ENCODE measurements around the gene GCGR. TPM values are rescaled to one million over a fixed set of nuclear protein-coding genes. Genes with fewer than 3 reads are reported as not detected.

The GCGR gene
- total RNA-seq, 4 donors from 2014 or later = 0.38 TPM; not detected in 3

DNA sequence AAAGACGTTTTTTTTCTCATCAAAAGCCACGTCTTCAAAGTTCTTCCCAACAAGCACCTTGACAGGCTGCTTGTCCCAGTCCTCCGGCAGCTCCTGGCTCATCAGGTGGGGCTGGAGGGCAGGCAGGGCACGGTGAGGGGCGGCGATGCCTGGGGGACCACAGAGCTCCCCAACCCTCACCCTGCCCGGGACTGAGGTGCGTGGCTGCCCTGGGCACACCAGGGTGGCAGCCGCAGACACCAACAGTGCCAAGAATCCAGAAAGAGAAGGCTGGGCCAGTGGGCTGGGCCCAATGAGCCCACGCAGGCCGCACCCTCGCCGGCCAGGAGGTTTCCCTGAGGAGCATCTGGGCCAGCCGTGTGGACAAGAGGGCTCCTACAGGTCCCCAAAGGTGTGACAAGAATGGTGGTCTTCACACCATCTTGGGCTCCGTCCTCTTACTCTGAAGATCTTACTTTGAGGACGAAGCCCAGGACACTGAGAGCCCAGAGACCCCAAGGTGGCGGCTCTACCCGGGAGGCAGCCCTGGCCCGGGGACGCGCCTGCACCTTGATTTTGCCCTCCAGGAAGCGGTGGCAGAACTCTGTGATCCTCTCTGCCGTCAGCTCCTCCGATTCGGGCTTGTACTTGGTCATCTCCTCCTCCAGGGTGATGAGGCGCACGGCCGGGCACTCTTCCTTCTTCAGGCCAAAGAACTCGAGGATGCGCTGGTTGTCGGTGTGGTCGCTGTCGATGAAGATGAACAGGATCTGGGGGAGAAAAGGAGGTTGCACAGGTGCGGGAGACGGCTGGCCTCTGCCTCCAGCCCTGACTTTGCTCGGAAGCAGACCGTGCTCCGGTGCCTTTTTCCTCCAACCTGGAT, 42.2 kb downstream of the GCGR start:
- TF ChIP-seq, protein P1, sequence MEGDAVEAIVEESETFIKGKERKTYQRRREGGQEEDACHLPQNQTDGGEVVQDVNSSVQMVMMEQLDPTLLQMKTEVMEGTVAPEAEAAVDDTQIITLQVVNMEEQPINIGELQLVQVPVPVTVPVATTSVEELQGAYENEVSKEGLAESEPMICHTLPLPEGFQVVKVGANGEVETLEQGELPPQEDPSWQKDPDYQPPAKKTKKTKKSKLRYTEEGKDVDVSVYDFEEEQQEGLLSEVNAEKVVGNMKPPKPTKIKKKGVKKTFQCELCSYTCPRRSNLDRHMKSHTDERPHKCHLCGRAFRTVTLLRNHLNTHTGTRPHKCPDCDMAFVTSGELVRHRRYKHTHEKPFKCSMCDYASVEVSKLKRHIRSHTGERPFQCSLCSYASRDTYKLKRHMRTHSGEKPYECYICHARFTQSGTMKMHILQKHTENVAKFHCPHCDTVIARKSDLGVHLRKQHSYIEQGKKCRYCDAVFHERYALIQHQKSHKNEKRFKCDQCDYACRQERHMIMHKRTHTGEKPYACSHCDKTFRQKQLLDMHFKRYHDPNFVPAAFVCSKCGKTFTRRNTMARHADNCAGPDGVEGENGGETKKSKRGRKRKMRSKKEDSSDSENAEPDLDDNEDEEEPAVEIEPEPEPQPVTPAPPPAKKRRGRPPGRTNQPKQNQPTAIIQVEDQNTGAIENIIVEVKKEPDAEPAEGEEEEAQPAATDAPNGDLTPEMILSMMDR (IDR thresholded peaks at IDR 0.05; ENCODE audit: low read depth) = no peak

GRCh38 chr17:81846743-81847689, 43.1 kb downstream of the GCGR start:
- TF ChIP-seq, protein P1 (IDR thresholded peaks at IDR 0.05; ENCODE audit: low read depth) = no peak

- TF ChIP-seq, protein P1 (IDR thresholded peaks at IDR 0.05; ENCODE audit: low read depth) = no peak
Measured at GRCh38 chr17:81849457-81849856, 45.5 kb downstream of the GCGR start.

DNA sequence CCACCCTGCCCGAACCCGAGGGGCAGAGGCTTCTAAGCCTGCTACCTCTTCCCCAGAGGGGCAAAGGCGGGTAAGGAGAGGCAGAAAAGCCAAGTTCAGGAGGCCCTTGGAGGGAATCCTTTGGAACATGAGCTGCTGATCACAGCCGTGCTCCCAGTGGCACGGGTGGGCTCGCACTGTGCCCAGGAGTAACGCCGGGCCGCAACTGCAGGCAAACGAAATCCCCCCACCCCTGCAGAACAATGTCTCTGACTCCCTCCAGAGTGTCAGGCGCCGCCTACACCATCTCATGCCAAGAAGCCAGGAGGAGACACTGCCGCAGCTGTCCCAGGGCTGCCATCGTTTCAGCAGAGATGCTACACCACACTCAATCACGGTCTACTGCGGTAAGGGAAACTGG, 47.5 kb downstream of the GCGR start:
- TF ChIP-seq, protein P1 (IDR thresholded peaks at IDR 0.05; ENCODE audit: low read depth) = no peak

- TF ChIP-seq, protein P1 (IDR thresholded peaks at IDR 0.05; ENCODE audit: low read depth) = no peak
Measured at GRCh38 chr17:81852237-81852636, 48.3 kb downstream of the GCGR start.

DNA sequence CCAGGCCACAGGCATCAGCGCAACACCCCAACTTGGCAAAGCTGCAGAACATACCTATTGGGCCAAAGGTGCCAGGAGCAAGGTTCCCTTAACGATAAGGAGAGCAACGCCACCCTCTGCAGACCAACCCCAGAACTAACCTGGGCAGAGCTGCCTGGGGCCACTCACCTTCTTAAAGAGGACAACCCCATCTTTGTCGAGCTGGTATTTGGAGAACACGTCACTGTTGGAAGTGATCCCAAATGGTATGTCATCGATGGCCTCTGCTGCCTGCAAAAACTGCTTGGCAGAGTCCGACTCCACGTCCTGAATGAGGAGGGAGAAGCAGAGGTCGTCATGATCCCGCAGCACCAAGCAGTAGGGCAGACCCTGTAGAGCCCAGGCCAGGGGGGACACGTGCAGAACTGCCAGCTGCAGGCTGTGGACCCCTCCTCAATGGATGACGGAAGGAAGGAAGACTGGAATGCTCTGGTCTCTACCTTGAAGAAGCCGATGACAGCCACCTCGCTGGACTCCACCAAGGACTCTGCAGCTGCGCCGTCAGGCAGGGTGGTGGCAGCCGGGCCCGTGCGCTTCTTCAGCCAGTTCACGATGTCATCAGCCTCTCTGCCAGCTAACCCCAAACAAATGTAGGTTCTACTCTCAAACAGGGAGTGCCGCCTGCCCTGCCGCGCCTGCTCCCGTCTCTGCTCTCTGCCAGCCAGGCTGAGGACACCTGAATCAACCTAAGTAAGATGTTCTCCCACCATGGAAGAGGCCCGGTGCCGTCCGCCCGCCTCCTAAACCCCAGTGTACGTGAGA, 51.2 kb downstream of the GCGR start:
- TF ChIP-seq, protein P1 (IDR thresholded peaks at IDR 0.05; ENCODE audit: low read depth) = no peak
